ENCODE results near the gene ARHGAP11A. TPM values are rescaled to one million over a fixed set of nuclear protein-coding genes. Genes with fewer than 3 reads are reported as not detected.

The ARHGAP11A gene
- total and polyA plus RNA-seq, 2 of the 8 experiments (the other 6 are each of a cell fraction or from before 2014, with no cell fraction given), result 8.1 to 112 TPM

DNA sequence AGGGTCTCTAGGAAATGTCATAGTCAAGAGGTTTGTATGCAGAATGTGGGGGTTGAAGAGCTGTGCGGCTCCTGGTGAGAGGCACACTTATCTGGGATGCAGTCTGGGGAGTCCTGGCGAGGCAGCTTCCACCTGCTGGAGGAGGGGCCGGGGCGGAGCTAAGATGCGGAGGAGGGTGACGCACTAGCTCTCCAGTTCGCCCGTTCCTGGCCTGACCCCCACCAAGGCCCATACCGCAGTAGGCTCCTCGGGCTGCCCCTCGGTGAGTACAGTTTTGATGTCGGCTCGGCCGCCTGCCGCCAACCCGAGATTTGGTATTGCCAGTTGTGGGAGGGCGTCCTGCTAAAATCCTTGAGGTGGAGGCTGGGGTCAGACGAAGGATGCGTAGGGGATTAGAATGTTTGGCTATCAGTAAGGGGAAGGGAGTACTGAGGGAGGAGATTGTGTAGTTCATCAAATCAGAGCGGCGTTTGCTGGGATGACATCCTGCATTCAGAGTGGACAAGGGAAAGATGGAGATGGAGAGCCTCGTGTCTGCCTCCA is 26.3 kb downstream of the ARHGAP11A start, which contains the start of gene SCG5 (continued):
- TF ChIP-seq CTCF (IDR thresholded peaks at IDR 0.05; ENCODE audit: control extremely low read depth in 1 of 3, insufficient read depth in 1 of 3, low read depth in 1 of 3, low read length in 3 of 3) (no peak), HDAC6 (IDR thresholded peaks at IDR 0.05; ENCODE audit: low read depth, low read length) (no peak), POLR2AphosphoS5 (IDR thresholded peaks at IDR 0.05; ENCODE audit: low read depth, low read length) (peak; percentile 94), SIN3A (conservative IDR thresholded peaks at IDR 0.05 in 1 of 2, IDR thresholded peaks at IDR 0.05 in 1 of 2; ENCODE audit: low read depth in 1 of 2, low read length in 2 of 2) (no peak), TEAD4 (IDR thresholded peaks at IDR 0.05; ENCODE audit: low read depth, low read length) (peak; percentile 38; the same call in 1 of the 2 replicates), RXRA (IDR thresholded peaks at IDR 0.05; ENCODE audit: insufficient read depth, low read depth, low read length) (no peak), SIX5 (IDR thresholded peaks at IDR 0.05; ENCODE audit: low read depth, low read length) (no peak), GTF2F1 (IDR thresholded peaks at IDR 0.05; ENCODE audit: borderline replicate concordance, low read depth, low read length) (no peak; the same call in 1 of the 2 replicates), BCL11A (IDR thresholded peaks at IDR 0.05; ENCODE audit: low read depth in 2 of 2, low read length in 2 of 2) (no peak), SUZ12 (IDR thresholded peaks at IDR 0.05; ENCODE audit: low read length) (no peak), EZH2 (IDR thresholded peaks at IDR 0.05; ENCODE audit: low read depth, low read length, severe bottlenecking) (no peak), NRF1 (IDR thresholded peaks at IDR 0.05; ENCODE audit: low read depth, low read length) (no peak), KDM5A (IDR thresholded peaks at IDR 0.05; ENCODE audit: low read length) (no peak), CBX8 (IDR thresholded peaks at IDR 0.05; ENCODE audit: borderline replicate concordance, low read depth, low read length) (no peak), JUND (IDR thresholded peaks at IDR 0.05; ENCODE audit: low read length) (peak; percentile 9; the same call in 1 of the 2 replicates), RFX5 (IDR thresholded peaks at IDR 0.05; ENCODE audit: borderline replicate concordance, low read depth, low read length) (no peak), SRF (IDR thresholded peaks at IDR 0.05; ENCODE audit: low read depth, low read length) (no peak), BACH1 (IDR thresholded peaks at IDR 0.05; ENCODE audit: low read length) (no peak), CTBP2 (IDR thresholded peaks at IDR 0.05; ENCODE audit: borderline replicate concordance, insufficient read depth, insufficient read length, low read length) (no peak), RNF2 (IDR thresholded peaks at IDR 0.05; ENCODE audit: borderline replicate concordance, low read depth, low read length, missing control alignments, poor library complexity, severe bottlenecking) (no peak), SIRT6 (IDR thresholded peaks at IDR 0.05; ENCODE audit: low read length) (no peak)
